ENCODE results near the gene CENPVL2.
"Not testable (repeated sequence)": the region's sequence is repeated elsewhere in the genome, so short reads cannot be mapped to it uniquely, and the experiment has no call there.

CENPVL2 gene

GRCh38 chrX:51682720-51683062 is at the start of gene CENPVL2:
Gene CENPVL2 (minus strand): TSS chrX:51682831. CDS start chrX:51682831, 0 bp downstream.
- DNase-seq, result not testable (repeated sequence)

GRCh38 chrX:51728202-51728601 is 45.6 kb upstream of the CENPVL2 start:
- DNase-seq, result no peak

GRCh38 chrX:51712943-51713647 is 30.5 kb upstream of the CENPVL2 start:
- DNase-seq, result not testable (repeated sequence)

- DNase-seq, result not testable (repeated sequence)
Measured at GRCh38 chrX:51710277-51711164, 27.9 kb upstream of the CENPVL2 start, which contains the start of gene CENPVL1. Gene CENPVL1 (plus strand): TSS chrX:51710512. CDS start chrX:51710512, 0 bp downstream.

GRCh38 chrX:51697397-51697796 is 14.8 kb upstream of the CENPVL2 start:
- no peak for DNase-seq

GRCh38 chrX:51694254-51694653 is 11.6 kb upstream of the CENPVL2 start:
- no peak for DNase-seq

GRCh38 chrX:51681808-51682719 is 567 bp downstream of the CENPVL2 start:
- not testable (repeated sequence) for DNase-seq

GRCh38 chrX:51679689-51680433 is 2.8 kb downstream of the CENPVL2 start:
- not testable (repeated sequence) for DNase-seq

- no peak for DNase-seq
Measured at GRCh38 chrX:51665981-51666380, 16.6 kb downstream of the CENPVL2 start.

- DNase-seq, result no peak
Measured at GRCh38 chrX:51643377-51643776, 39.3 kb downstream of the CENPVL2 start.

- DNase-seq, result no peak
Measured at GRCh38 chrX:51641421-51642021, 41.1 kb downstream of the CENPVL2 start.

GRCh38 chrX:51636511-51636910 is 46.1 kb downstream of the CENPVL2 start:
- DNase-seq, result not testable (repeated sequence)
